Measurements from ENCODE around the gene NRDC.

NRDC gene

DNA sequence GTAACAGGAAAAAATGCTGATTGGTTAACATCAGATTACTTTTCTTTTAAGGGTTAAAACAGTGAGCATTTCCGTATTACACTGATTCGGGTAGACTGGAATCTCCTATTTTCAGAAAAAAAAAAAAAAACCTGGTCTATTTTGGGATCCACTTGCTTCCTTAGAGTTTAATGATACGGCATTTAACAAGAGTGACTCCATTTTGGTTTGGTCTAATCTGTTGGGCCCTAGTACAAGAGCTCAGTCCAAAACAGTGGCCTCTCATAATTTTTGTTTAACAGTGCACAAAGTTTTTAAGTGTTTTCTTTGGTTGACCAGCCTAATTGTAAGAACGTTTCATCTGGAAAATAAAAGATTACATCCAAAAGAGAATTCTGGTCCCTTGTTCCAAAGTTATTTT lies 120.2 kb downstream of the NRDC start:
- DNase-seq (ENCODE audit: low read depth) = no peak

DNA sequence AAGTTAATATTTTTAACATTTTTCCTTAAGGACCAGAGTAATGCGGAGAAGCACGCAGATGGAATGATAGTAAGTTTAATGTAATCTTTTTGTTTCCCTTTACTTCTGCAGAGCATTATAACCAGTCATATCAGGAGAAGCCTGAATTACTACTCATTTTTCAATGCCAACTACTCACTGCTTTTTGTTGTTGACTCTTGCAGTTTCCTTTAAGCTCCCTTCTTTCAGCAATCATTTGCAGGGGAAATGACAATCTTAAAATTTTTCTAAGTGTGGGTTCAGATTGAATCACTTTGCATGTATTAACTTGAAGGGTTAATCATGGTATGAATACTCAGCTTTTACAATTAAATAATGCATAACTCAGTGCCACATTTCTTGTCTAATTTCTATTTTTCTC lies 122.2 kb downstream of the NRDC start:
- DNase-seq (ENCODE audit: low read depth) = no peak

DNA sequence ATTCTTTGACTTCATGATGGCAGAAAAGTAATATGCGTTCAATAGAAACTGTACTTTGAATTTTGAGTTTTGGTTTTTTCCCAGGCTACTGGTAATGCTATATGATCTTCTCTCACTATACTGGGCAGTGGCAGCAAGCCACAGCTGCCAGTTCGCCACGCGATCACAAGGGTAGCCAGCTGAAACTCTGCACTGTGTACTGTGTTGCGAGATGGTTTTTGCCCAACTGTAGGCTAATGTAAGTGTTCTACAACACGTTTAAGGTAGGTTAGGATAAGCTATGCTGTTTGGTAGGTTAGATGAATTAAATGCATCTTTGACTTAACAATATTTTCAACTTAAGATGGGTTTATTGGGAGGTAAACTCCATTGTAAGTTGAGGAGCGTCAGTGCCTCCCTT lies 123.1 kb downstream of the NRDC start:
- DNase-seq (ENCODE audit: low read depth) = no peak

DNA sequence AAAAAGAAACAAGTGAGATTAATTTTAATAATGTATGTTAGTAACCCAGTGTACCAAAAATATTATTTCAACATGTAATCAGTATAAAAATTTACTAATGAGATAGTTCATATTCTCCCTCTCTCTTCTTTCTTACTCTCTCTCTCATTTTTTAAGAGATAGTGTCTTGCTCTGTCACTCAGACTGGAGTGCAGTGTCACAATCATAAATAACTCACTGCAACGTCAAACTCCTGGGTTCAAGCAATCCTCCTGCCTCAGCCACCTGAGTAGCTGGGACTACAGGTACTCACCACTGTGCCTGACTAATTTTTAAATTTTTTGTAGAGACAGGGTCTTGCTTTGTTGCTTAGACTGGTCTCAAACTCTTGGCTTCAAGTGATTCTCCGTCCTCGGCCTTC lies 123.9 kb downstream of the NRDC start:
- no peak for DNase-seq (ENCODE audit: low read depth)

DNA sequence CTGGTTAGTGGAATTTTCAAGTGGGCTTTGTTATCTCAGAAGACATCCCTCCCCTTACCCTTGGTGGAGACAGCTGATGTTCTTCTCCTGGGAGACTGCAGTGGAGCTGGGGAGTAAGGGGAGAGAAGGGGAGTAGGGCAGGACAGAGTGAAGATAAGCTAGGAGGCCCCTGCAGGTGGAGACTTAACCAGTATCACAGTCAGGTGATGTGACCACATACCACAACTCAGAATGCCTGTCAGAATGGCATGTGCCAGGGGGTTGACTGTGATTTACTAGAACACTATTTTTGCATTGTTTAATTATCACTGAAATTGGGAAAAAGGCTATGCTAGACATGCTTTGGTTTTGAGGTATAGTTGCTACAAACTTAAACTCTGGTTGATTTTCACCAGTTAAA lies 124.6 kb downstream of the NRDC start:
- DNase-seq (ENCODE audit: low read depth) = no peak

DNA sequence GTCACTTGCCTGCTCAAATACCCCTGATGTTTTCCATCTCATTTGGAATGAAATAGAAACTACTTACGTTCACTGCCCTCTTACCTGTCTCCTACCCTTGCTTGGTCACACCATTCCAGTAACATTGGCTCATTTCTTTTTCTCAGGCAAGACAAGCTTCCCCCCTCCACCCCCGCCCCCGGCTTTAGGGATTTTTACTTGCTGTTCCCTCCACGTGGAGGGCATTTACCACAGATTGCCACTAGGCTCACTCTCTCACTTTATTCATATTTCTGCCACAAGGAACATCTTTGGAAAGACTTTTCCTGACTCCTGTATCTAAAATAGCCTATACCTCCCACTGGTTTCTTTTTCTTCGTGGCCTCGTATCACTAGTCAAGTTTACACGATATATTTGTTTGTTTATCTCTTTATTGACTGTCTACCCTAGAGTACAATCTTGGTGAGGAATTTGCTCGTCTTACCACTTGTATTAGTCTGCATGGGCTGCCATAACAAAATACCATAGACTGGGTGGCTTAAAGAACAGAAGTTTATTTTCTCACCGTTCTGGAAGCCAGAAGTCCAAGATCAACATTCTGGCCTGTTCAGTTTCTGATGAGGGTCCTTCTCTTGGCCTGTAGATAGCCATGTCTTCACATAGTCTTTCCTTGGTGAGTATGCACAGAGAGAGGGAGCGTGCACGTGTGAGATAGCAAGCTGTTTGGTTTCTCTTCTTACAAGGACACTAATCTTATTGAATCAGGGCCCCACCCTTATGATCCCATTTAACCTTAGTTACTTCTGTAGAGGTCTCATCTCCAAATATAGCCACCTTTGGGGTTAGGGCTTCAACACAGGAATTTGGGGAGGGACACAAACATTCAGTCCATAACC lies 126.2 kb downstream of the NRDC start:
- no peak for DNase-seq (ENCODE audit: low read depth)

DNA sequence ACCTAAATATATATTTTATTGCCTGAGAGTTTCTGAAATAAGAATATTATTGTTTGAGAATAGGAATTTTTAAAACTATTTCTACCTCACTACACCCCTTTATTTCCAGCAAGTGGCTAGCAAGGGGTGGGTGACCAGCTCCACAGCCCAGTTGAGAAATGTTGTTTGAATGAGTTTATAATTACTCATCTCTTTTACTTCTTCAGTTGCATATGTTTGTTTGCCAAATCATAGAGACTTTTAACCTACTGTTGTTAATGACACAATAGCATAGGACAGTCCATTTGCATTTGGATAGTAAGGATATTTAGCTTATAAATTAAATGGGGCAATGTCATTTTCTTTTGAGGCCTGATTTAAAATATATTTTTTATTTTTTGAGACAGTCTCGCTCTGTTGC lies 127.8 kb downstream of the NRDC start:
- DNase-seq (ENCODE audit: low read depth) = no peak

DNA sequence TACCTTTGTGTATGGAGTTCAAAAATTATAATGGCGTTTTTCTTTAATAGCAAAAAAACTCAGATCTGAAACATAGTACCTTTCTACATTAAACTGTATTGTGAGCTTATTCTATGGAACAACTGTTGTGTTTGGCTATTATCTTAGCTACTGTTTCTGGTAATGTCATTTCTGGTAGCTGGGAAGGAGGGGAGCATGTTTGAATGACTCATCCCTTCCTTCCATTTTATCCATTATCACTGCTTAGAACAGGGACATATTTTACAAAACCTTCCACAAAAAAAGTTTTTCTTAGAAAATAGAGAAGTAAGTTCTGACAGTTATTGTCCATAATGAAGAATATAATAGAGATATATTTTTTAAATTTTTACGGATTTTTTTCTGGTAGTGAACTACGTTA lies 128.3 kb downstream of the NRDC start:
- DNase-seq (ENCODE audit: low read depth) = no peak

DNA sequence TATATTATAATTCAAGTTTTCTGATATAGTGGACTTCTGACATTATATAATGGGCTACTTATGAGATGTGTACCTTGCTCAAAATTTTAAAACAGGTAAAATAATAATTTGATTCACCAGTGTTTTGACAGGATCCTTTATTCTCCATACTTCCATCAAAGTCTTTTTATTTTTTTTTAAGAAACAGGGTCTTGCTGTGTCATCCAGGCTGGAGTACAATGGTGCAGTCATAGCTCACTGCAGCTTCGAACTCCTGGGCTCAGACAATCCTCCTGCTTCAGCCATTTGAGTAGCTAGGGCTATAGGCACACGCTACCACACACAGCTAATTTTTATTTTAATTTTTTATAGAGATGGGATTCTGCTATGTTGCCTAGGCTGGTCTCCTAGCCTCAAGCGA lies 129.4 kb downstream of the NRDC start:
- DNase-seq (ENCODE audit: low read depth) = no peak

DNA sequence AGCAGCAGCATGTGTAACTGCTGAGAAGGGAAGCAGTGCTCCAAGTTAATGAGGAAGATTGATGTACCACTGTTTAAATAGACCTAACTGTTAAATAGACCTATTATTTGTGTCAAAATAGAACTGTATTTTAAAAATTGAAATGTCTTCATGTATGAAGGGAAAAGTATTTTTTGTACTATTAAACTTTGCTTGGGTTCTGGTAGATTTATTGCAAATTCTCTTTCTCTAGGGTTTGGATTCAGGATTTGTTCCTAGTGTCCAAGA lies 133.3 kb downstream of the NRDC start:
- DNase-seq (ENCODE audit: low read depth) = no peak

DNA sequence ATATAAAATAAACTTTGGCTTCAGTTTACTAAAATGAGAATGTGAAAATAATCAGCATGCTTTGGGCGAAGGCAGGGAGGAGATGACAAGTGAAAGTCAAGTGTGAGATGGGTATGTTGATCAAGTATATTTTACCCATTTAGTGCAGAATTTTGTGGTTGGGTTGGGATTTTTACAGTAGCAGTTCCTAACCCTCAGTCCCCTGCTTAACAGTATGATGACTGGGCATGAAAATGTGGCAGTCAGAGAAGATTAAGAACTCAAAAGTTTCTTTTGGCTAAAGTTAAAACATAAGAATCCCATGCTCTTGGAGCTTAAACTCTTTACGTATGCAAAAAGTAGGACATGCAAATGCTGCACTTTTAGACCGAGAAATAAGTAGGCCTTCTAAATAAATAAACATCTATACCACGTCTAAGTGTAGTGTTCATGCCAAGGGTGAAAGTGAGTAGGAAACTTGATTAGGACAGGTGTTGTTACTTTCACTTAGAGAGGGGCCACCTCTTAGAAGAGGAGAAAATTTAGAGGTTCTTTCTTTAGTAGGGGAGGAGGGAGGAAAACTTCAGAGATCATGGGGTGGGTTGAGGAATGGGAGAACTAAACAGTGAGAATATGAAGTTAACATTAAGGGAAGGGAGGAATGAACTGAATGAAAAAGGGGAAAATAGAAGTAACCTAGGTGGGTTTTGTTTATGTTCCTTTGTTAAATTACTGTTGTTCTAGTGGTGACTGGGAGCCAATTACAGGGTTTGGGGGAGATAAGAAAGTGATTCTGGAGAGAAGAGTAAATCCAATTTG lies 133.8 kb downstream of the NRDC start:
- DNase-seq (ENCODE audit: low read depth) = no peak

DNA sequence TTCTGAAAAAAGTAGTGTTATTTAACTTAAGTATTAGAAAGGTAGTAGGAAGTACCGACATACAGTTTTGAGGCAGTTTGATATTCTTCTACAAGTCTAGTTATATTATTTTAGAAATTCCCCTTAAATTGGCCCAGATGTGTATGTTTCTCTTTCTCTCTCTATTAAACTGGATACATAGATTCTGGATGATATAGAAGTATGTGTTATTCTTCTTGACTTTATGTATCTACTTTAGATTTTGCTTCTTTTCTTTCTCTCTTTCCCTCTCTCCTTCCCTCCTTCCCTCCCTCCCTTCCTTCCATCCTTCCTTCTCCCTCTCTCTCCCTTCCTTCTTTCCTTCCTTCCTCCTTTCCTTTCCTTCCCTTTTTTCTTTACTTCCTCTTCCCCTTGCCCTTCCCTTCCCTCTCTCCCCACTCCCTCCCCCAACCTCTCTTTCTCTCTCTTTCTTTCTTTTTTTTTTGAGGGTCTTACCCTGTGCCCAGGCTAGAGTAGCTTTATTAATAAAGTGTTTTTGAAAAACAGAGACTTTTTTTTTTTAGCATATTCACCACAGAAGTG lies 137.3 kb downstream of the NRDC start:
- no peak for DNase-seq (ENCODE audit: low read depth)

DNA sequence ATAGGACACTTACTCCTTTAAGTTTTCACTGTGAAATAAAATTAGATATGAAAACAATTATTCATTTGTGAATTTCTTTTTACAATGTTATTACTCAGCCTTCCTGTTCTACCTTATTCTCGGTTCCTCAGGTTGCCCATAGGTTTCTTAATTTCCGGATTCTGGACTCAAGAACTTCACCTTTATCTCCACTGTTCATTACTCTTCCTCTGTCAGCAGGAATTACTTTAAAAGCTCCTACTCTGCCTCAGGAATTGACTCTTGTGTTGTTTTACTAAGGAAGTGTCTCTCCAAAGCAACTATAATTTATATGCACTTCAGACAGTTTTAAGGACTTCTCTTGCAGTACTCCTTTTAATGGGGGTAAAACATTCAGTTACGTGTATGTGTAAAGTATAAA lies 137.9 kb downstream of the NRDC start:
- DNase-seq (ENCODE audit: low read depth) = no peak
